ENCODE data around the gene ATG4C. TPM values are rescaled to one million over a fixed set of nuclear protein-coding genes. Genes with fewer than 3 reads are reported as not detected.
"Not testable (repeated sequence)": the region's sequence is repeated elsewhere in the genome, so short reads cannot be mapped to it uniquely, and the experiment has no call there.

Gene ATG4C
- total RNA-seq, 1 donor from 2014 or later, result 8.6 TPM

DNA sequence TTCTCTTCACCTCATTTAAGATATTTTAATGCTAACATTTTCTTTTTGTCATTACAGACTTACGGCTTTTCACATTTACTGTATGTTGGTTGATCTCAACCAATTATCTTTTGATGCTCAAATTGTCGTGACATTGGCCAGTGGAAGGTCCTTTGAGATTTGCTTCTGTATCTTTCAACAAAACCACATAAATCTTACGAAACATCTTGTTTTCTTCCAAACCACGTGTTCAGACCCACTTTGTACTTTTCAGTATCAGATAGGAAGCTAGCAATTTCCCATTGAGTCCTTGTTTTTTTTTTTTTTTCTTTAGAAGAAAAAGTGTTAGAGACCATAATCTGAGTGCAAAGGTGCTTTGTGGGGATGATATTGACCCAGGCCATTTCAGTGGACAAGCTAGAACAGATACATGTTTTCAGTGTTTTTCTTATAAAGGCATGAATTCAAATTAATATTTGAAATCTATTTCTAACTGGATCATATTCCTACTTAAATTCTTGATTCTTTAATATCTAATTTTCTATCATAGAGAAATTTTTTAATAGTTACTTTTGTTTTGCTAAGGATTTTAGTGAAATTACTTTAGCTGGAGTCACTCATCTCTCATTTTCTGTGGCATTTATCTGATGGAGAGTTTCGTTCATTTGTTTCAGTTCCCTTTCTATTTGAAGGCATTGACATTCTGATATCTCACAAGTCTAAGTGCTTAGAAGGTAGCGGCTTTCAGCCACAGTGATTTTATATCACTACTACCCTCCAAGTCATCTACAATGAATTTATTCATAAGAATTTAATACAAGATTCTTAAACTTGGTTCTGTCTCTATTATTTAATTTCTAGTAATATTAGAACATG lies 26.7 kb downstream of the ATG4C start:
- no peak overlapping the region for H3K4me3 Mint-ChIP-seq (ENCODE audit: unreplicated experiment)
- H3K36me3 Mint-ChIP-seq (ENCODE audit: low read depth), result peaks cover 22% of the 10 kb centered on the region
- H3K27ac Mint-ChIP-seq (ENCODE audit: unreplicated experiment), result no peak overlapping the region
- H3K9me3 Mint-ChIP-seq (ENCODE audit: low read depth), result peaks cover 7% of the 10 kb centered on the region
- no peaks in the 10 kb centered on the region for H3K4me1 Mint-ChIP-seq (ENCODE audit: low read depth)
- DNase-seq (ENCODE audit: low spot score), result no peak
- H3K27me3 Mint-ChIP-seq (ENCODE audit: low read depth), result no peaks in the 10 kb centered on the region
- TF ChIP-seq, protein P1, sequence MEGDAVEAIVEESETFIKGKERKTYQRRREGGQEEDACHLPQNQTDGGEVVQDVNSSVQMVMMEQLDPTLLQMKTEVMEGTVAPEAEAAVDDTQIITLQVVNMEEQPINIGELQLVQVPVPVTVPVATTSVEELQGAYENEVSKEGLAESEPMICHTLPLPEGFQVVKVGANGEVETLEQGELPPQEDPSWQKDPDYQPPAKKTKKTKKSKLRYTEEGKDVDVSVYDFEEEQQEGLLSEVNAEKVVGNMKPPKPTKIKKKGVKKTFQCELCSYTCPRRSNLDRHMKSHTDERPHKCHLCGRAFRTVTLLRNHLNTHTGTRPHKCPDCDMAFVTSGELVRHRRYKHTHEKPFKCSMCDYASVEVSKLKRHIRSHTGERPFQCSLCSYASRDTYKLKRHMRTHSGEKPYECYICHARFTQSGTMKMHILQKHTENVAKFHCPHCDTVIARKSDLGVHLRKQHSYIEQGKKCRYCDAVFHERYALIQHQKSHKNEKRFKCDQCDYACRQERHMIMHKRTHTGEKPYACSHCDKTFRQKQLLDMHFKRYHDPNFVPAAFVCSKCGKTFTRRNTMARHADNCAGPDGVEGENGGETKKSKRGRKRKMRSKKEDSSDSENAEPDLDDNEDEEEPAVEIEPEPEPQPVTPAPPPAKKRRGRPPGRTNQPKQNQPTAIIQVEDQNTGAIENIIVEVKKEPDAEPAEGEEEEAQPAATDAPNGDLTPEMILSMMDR (IDR thresholded peaks at IDR 0.05), result no peak

DNA sequence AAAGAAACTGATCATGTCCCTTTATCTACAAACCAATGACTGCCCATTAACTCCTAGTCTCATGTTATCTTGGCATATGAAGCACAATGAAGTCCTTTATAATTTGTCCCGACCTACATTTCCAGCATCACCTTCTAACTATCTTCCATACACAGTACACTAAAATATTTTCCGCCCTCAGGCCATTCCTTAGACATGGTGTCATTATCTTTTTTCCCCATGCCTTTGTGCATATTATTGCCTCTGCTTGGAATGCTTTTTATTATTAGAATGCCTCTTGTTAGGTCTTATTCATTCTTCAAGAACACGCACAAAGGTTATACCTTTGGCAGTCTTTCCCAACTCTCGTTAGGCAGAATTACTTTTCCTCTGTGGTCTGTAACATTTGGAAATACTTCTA lies 39.6 kb downstream of the ATG4C start:
- peaks cover 10% of the 10 kb centered on the region for H3K9me3 Mint-ChIP-seq (ENCODE audit: low read depth)
- H3K27me3 Mint-ChIP-seq (ENCODE audit: low read depth), result no peaks in the 10 kb centered on the region
- H3K27ac Mint-ChIP-seq (ENCODE audit: unreplicated experiment), result no peak overlapping the region
- H3K4me3 Mint-ChIP-seq (ENCODE audit: unreplicated experiment), result no peak overlapping the region
- peaks cover 3% of the 10 kb centered on the region for H3K4me1 Mint-ChIP-seq (ENCODE audit: low read depth)
- DNase-seq (ENCODE audit: low spot score), result no peak
- TF ChIP-seq, protein P1 (IDR thresholded peaks at IDR 0.05), result no peak
- H3K36me3 Mint-ChIP-seq (ENCODE audit: low read depth), result peaks cover 12% of the 10 kb centered on the region

DNA sequence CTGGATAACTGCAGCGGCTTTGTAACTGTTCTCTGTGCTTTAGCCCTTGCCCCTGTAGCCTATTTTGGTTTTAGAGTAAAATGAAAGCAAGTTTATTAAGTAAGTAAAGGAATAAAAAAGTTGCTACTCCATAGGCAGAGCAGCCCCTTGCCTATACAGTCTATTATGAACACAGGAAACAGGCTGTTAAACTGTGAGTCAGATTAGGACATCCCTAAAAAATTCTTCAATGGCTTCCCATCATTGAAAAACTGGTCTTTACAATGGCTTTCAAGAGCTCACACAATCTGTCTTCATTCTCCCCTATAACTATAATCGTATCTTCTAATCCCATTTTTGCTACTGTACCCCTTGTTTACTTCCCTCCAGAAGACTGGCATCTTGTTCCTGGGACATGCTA lies 43.0 kb downstream of the ATG4C start:
- Mint-ChIP-seq H3K4me1 (ENCODE audit: low read depth) (peaks cover 3% of the 10 kb centered on the region), H3K9me3 (ENCODE audit: low read depth) (peaks cover 10% of the 10 kb centered on the region), H3K4me3 (ENCODE audit: unreplicated experiment) (no peak overlapping the region), H3K27me3 (ENCODE audit: low read depth) (no peaks in the 10 kb centered on the region), H3K36me3 (ENCODE audit: low read depth) (peaks cover 12% of the 10 kb centered on the region), H3K27ac (ENCODE audit: unreplicated experiment) (no peak overlapping the region)
- TF ChIP-seq, protein P1 (IDR thresholded peaks at IDR 0.05), result no peak
- DNase-seq (ENCODE audit: low spot score), result no peak

DNA sequence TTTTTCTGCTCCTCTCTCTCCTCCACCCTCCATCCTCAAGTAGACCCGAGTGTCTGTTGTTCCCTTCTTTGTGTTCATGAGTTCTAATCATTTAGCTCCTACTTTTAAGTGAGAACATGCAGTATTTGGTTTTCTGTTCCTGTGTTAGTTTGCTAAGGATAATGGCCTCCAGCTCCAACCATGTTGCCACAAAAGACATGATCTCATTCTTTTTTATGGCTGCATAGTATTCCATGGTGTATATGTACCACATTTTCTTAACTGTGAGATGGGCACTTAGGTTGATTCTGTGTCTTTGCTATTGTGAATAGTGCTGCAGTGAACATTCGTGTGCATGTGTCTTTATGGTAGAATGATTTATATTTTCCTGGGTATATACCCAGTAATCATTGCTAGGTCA lies 43.9 kb downstream of the ATG4C start:
- DNase-seq (ENCODE audit: low spot score); H3K27me3 Mint-ChIP-seq (ENCODE audit: low read depth); H3K4me1 Mint-ChIP-seq (ENCODE audit: low read depth); H3K4me3 Mint-ChIP-seq (ENCODE audit: unreplicated experiment); H3K27ac Mint-ChIP-seq (ENCODE audit: unreplicated experiment); H3K9me3 Mint-ChIP-seq (ENCODE audit: low read depth): not testable (repeated sequence)
- H3K36me3 Mint-ChIP-seq (ENCODE audit: low read depth), result peaks cover 12% of the 10 kb centered on the region

DNA sequence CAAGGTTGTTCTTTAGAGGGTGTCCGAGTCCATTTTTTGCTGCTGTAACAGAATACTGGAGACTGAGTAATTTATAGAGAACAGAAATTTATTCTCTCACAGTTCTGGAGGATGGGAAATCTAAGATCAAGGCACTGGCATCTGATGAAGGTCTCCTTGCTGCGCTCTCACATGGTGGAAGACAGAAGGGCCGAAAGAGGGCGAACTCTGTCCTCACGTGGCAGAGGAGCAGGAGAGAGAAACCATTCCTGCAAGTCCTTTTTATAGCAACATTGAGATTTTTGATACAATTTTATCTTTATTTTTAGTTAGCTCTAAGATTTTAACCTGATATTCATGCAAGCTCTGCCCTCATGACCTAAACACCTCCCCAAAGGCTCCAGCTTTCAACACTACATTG lies 48.3 kb downstream of the ATG4C start:
- H3K4me1 Mint-ChIP-seq (ENCODE audit: low read depth), result peaks cover 1% of the 10 kb centered on the region
- TF ChIP-seq, protein P1 (IDR thresholded peaks at IDR 0.05), result no peak
- peaks cover 7% of the 10 kb centered on the region for H3K9me3 Mint-ChIP-seq (ENCODE audit: low read depth)
- peaks cover 7% of the 10 kb centered on the region for H3K36me3 Mint-ChIP-seq (ENCODE audit: low read depth)
- no peak overlapping the region for H3K4me3 Mint-ChIP-seq (ENCODE audit: unreplicated experiment)
- no peak overlapping the region for H3K27ac Mint-ChIP-seq (ENCODE audit: unreplicated experiment)
- no peak for DNase-seq (ENCODE audit: low spot score)
- no peaks in the 10 kb centered on the region for H3K27me3 Mint-ChIP-seq (ENCODE audit: low read depth)

DNA sequence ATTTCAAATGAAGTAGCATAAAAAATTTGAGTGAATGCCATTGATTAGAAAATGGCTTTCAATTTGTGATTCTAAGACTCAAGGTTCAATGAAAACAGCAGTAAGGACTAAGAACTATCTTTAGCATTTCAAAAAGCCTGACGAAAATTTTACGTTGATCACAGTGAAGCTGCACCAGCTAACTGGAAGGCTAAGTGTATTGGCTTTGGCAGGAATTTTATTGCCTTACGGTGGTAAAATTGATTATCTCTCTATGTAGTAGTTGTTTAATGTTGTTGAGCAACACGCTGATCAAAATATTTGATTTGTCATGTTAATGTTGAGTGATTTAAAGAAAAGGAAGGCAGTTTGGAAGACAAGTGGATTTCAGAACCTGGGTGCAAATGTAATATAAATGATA lies 49.6 kb downstream of the ATG4C start:
- H3K4me3 Mint-ChIP-seq (ENCODE audit: unreplicated experiment), result no peak overlapping the region
- H3K9me3 Mint-ChIP-seq (ENCODE audit: low read depth), result no peaks in the 10 kb centered on the region
- TF ChIP-seq, protein P1 (IDR thresholded peaks at IDR 0.05), result no peak
- no peak overlapping the region for H3K27ac Mint-ChIP-seq (ENCODE audit: unreplicated experiment)
- H3K27me3 Mint-ChIP-seq (ENCODE audit: low read depth), result no peaks in the 10 kb centered on the region
- DNase-seq (ENCODE audit: low spot score), result no peak
- H3K4me1 Mint-ChIP-seq (ENCODE audit: low read depth), result no peaks in the 10 kb centered on the region
- H3K36me3 Mint-ChIP-seq (ENCODE audit: low read depth), result peaks cover 2% of the 10 kb centered on the region

Measured in chondrocyte (in vitro differentiated cells).